Measurements from ENCODE around the gene TESK2. TPM values are rescaled to one million over a fixed set of nuclear protein-coding genes. Genes with fewer than 3 reads are reported as not detected.

The TESK2 gene
- total RNA-seq, 1 donor from 2014 or later, result 14.9 TPM

DNA sequence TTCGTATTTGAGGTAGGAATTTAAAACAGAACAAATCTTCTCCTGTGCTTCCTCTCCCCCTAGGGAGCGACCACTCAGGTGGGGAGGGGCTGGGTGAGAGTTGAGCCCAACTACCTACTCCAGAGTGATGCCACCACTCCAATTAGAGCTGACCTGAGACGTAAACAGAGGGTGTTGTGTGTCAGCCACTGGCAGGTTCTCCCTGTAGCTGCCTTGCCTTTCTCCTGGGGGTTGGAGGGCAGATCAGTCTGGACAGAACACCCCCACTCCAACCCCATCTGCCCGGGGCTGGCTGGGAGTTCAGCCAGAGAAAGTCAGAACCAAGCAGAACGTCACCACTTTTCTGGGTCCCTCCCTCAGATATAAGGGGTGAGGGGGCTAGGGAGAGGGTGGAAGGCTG is 162.3 kb downstream of the TESK2 start:
- H3K79me2 ChIP-seq (ENCODE audit: low read depth), result no peaks in the 10 kb centered on the region
- H3K36me3 ChIP-seq, result no peaks in the 10 kb centered on the region
- H3K27ac ChIP-seq, result peak overlapping the region; percentile 76
- H4K20me1 ChIP-seq (ENCODE audit: low read depth), result no peaks in the 10 kb centered on the region
- no peaks in the 10 kb centered on the region for H3K9me3 Mint-ChIP-seq
- peaks cover 9% of the 10 kb centered on the region for H3K36me3 Mint-ChIP-seq
- H3K9ac ChIP-seq, result no peak overlapping the region
- no peak overlapping the region for H2AFZ ChIP-seq (replicated peaks)
- H3K4me2 ChIP-seq, result no peak overlapping the region
- H3K9me3 ChIP-seq (ENCODE audit: low read depth), result no peaks in the 10 kb centered on the region
- no peak overlapping the region for H3K4me3 Mint-ChIP-seq
- H3K4me3 ChIP-seq, result no peak overlapping the region
- peaks cover 32% of the 10 kb centered on the region for H3K4me1 Mint-ChIP-seq
- DNase-seq (ENCODE audit: low spot score), result no peak
- peaks cover 8% of the 10 kb centered on the region for H3K27me3 Mint-ChIP-seq (ENCODE audit: insufficient read depth, low read depth)
- peak overlapping the region; percentile 85 for H3K27ac Mint-ChIP-seq
- H3K4me1 ChIP-seq, result peaks cover 17% of the 10 kb centered on the region
- TF ChIP-seq EZH2phosphoT487 (IDR thresholded peaks at IDR 0.05) (no peak), EZH2 (IDR thresholded peaks at IDR 0.05) (no peak)
- TF ChIP-seq, protein P1, sequence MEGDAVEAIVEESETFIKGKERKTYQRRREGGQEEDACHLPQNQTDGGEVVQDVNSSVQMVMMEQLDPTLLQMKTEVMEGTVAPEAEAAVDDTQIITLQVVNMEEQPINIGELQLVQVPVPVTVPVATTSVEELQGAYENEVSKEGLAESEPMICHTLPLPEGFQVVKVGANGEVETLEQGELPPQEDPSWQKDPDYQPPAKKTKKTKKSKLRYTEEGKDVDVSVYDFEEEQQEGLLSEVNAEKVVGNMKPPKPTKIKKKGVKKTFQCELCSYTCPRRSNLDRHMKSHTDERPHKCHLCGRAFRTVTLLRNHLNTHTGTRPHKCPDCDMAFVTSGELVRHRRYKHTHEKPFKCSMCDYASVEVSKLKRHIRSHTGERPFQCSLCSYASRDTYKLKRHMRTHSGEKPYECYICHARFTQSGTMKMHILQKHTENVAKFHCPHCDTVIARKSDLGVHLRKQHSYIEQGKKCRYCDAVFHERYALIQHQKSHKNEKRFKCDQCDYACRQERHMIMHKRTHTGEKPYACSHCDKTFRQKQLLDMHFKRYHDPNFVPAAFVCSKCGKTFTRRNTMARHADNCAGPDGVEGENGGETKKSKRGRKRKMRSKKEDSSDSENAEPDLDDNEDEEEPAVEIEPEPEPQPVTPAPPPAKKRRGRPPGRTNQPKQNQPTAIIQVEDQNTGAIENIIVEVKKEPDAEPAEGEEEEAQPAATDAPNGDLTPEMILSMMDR (IDR thresholded peaks at IDR 0.05), result no peak
- peaks cover 34% of the 10 kb centered on the region for H3F3A ChIP-seq (ENCODE audit: low read depth)
- no peaks in the 10 kb centered on the region for H3K27me3 ChIP-seq

DNA sequence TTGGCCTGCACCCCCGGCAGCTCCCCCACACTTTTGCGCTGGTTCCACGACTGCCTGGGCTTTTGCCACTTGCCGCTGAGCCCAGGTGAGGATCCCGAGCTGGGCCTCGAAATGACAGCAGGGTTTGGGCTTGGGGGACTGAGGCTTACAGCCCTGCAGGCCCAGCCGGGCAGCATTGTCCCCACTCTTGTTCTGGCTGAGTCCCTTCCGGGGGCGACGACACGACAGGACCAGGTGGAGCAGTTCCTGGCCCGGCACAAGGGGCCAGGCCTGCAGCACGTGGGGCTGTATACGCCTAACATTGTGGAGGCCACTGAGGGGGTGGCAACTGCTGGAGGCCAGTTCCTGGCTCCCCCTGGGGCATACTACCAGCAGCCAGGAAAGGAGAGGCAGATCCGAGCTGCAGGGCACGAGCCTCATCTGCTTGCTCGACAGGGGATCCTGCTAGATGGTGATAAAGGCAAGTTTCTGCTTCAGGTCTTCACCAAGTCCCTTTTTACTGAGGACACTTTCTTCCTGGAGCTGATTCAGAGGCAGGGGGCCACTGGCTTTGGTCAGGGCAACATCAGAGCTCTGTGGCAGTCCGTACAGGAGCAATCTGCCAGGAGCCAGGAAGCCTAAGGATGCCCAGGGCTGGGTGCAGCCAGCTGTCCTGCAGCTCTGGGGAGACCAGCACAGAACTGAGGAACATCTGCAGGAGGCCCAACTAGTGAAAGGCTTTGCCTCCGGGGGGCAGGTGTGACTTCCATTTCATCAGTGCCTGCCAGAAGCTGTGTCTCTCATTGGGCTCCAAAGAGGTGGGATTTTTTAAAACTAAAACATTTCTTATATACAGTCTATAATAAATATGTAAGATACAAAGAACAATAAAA is 163.1 kb downstream of the TESK2 start:
- H3K4me2 ChIP-seq, result no peak overlapping the region
- no peaks in the 10 kb centered on the region for H3K36me3 ChIP-seq
- Mint-ChIP-seq H3K4me1 (peaks cover 32% of the 10 kb centered on the region), H3K4me3 (no peak overlapping the region), H3K9me3 (no peaks in the 10 kb centered on the region), H3K36me3 (peaks cover 9% of the 10 kb centered on the region), H3K27me3 (ENCODE audit: insufficient read depth, low read depth) (peaks cover 8% of the 10 kb centered on the region), H3K27ac (no peak overlapping the region)
- DNase-seq (ENCODE audit: low spot score), result no peak
- no peaks in the 10 kb centered on the region for H4K20me1 ChIP-seq (ENCODE audit: low read depth)
- H2AFZ ChIP-seq (replicated peaks), result no peak overlapping the region
- H3K27me3 ChIP-seq, result no peaks in the 10 kb centered on the region
- no peak overlapping the region for H3K4me3 ChIP-seq
- peaks cover 17% of the 10 kb centered on the region for H3K4me1 ChIP-seq
- H3K9me3 ChIP-seq (ENCODE audit: low read depth), result no peaks in the 10 kb centered on the region
- no peak overlapping the region for H3K9ac ChIP-seq
- no peaks in the 10 kb centered on the region for H3K79me2 ChIP-seq (ENCODE audit: low read depth)
- peak overlapping the region; percentile 34 for H3K27ac ChIP-seq
- peaks cover 34% of the 10 kb centered on the region for H3F3A ChIP-seq (ENCODE audit: low read depth)
- TF ChIP-seq, protein P1 (IDR thresholded peaks at IDR 0.05), result no peak
- TF ChIP-seq EZH2 (IDR thresholded peaks at IDR 0.05) (no peak), EZH2phosphoT487 (IDR thresholded peaks at IDR 0.05) (no peak)

DNA sequence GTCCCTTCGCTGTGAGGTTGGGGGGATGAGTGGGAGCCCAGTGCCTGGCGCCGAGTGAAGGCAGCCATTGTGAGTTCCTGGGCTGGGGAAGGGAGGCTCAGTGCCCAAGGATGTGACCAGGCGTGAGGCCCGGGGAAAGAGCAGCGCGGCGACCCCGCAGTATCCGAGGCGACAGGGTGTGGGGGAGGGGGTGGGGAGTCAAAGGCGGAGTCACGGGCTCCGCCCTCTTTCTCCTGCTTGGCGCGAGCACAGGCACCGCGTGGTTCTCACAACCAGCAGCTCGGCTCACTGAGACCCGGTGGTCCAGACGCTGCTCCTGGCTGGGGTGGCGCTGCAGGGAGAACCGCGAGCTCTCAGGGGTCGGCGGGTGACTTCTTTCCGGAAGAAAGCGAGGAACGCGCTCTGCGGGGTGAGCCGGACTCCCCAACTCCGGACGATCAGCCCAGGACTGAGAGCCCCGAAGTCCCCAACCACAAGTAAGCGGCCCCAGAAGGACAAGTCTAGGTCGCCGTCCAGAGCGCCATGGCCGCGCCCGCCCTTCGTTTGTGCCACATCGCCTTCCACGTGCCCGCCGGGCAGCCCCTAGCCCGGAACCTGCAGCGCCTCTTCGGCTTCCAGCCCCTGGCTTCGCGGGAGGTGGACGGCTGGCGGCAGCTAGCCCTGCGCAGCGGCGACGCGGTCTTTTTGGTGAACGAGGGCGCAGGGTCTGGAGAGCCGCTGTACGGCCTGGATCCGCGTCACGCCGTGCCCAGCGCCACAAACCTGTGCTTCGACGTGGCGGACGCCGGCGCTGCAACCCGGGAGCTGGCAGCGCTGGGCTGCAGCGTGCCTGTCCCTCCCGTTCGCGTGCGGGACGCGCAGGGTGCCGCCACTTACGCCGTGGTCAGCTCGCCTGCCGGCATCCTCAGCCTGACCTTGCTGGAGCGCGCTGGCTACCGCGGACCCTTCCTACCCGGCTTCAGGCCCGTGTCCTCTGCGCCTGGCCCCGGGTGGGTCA is 164.0 kb downstream of the TESK2 start, which contains the start of gene HPDL:
Gene HPDL (plus strand): TSS at position 269 of the 997 bp plus-strand sequence. CDS start 254 bp downstream, at position 523.
- peak within 1 kb of the TSS; percentile 34 for H3K27ac ChIP-seq
- no peak for TF ChIP-seq EZH2phosphoT487 (IDR thresholded peaks at IDR 0.05)
- TF ChIP-seq, protein P1 (IDR thresholded peaks at IDR 0.05), result no peak
- TF ChIP-seq EZH2 (IDR thresholded peaks at IDR 0.05), result no peak
- no peak within 1 kb of the TSS for H3K4me3 ChIP-seq
- peak within 1 kb of the TSS; percentile 76 for H3K4me3 Mint-ChIP-seq
- H3K79me2 ChIP-seq (ENCODE audit: low read depth), result no peaks in the 10 kb centered on the region
- no peaks in the 10 kb centered on the region for H3K9me3 ChIP-seq (ENCODE audit: low read depth)
- peak; percentile 77 for DNase-seq (ENCODE audit: low spot score)
- H3F3A ChIP-seq (ENCODE audit: low read depth), result peaks cover 34% of the 10 kb centered on the region
- H3K9ac ChIP-seq, result no peak within 1 kb of the TSS
- no peak within 1 kb of the TSS for H2AFZ ChIP-seq (replicated peaks)
- H3K27me3 Mint-ChIP-seq (ENCODE audit: insufficient read depth, low read depth), result peaks cover 8% of the 10 kb centered on the region
- peaks cover 9% of the 10 kb centered on the region for H3K36me3 Mint-ChIP-seq
- H3K27me3 ChIP-seq, result no peaks in the 10 kb centered on the region
- peak within 1 kb of the TSS; percentile 50 for H3K4me2 ChIP-seq
- no peaks in the 10 kb centered on the region for H4K20me1 ChIP-seq (ENCODE audit: low read depth)
- H3K27ac Mint-ChIP-seq, result peak within 1 kb of the TSS; percentile 81
- peaks cover 19% of the 10 kb centered on the region for H3K4me1 ChIP-seq
- peaks cover 34% of the 10 kb centered on the region for H3K4me1 Mint-ChIP-seq
- H3K9me3 Mint-ChIP-seq, result no peaks in the 10 kb centered on the region
- H3K36me3 ChIP-seq, result no peaks in the 10 kb centered on the region
